Activated CD8-positive, alpha-beta T cell treated with anti-CD3 and anti-CD28 coated beads for 36 hours (primary cell): ENCODE measurements around the gene CNST. TPM values are rescaled to one million over a fixed set of nuclear protein-coding genes. Genes with fewer than 3 reads are reported as not detected.
"Not testable (repeated sequence)": the region's sequence is repeated elsewhere in the genome, so short reads cannot be mapped to it uniquely, and the experiment has no call there.

Experiments
- ATAC-seq: fragments of 200-7000 bp; cut with Tn5 transposase; one replicate; pipeline ENCODE4 v1.10.0; 2021; ENCODE audit warnings: mild to moderate bottlenecking, moderate library complexity
- CTCF ChIA-PET: fragments of 350-600 bp; sonication (Branson Sonifier 250); formaldehyde crosslinking; loops from one replicate; lab custom pipeline; 2021; ENCODE audit warnings: antibody characterized with exemption; lab: Charles Lee
- POLR2A ChIA-PET: fragments of 350-600 bp; sonication (Branson Sonifier 250); formaldehyde crosslinking; loops from one replicate; lab custom pipeline; 2021; ENCODE audit warnings: antibody characterized with exemption; lab: Charles Lee
- DNase-seq: peaks from one replicate; pipeline ENCODE4 v3.0.0-alpha.2; 2020
- H3K27ac Mint-ChIP-seq: one replicate; pipeline ENCODE4 v1.8.0; 2021; ENCODE audit warnings: mild to moderate bottlenecking, mixed read lengths
- H3K27me3 Mint-ChIP-seq: one replicate; pipeline ENCODE4 v1.8.0; 2021; ENCODE audit warnings: mixed read lengths
- H3K36me3 Mint-ChIP-seq: one replicate; pipeline ENCODE4 v1.8.0; 2021; ENCODE audit warnings: low read depth, mixed read lengths
- H3K4me1 Mint-ChIP-seq: one replicate; pipeline ENCODE4 v1.8.0; 2021; ENCODE audit warnings: low read depth, mixed read lengths
- H3K4me3 Mint-ChIP-seq: one replicate; pipeline ENCODE4 v1.8.0; 2021; ENCODE audit warnings: mild to moderate bottlenecking, moderate library complexity, mixed read lengths
- H3K9me3 Mint-ChIP-seq: one replicate; pipeline ENCODE4 v1.8.0; 2021; ENCODE audit warnings: mixed read lengths
- intact Hi-C: fragments of 100-400 bp; cut with micrococcal nuclease; formaldehyde crosslinking; loops from one replicate; pipeline ENCODE4 v1.10.0; 2022
- total RNA-seq, 2 experiments: library from RNA; stranded (reverse); gene quantifications; one replicate each; pipeline ENCODE4 v1.2.3, GENCODE V29; 2021
- TF ChIP-seq, protein P1 (sequence below): fragments of 200-600 bp; IDR thresholded peaks from one replicate; pipeline ENCODE4 v1.8.0; 2022; ENCODE audit warnings: antibody characterized with exemption, mild to moderate bottlenecking

The CNST gene
- total RNA-seq, 2 experiments from 2014 or later = 23.5 to 25.1 TPM

DNA sequence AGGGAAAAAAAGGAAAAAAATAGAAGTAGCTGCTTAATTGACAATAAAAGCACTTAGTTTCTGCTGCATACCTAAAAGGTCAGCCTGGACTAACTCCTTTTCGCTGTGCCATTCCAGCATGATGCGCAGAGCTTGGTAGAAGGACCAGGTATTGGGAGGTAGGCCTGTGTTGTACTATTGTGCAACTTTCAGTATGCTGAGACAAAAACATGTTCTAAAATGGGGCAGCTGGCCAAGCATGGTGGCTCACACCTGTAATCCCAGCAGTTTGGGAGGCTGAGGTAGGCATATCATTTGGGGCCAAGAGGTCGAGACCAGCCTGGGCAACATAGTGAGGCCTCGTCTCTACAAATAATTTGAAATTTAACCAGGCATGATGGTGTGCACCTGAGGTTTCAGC is 142.9 kb downstream of the CNST start:
- no peak overlapping the region for H3K4me3 Mint-ChIP-seq
- ChIA-PET POLR2A (interaction anchor here (1.0 kb wide), 1 partner anchor 22 kb away, joined by 3 read pairs; no protein-coding TSS in a partner anchor), CTCF (interaction anchor here (1.7 to 2.3 kb wide), 2 partner anchors 12 to 20 kb away, joined by 5 to 10 read pairs; no protein-coding TSS in a partner anchor)
- H3K4me1 Mint-ChIP-seq = peaks cover 2% of the 10 kb centered on the region
- peaks cover 3% of the 10 kb centered on the region for H3K27me3 Mint-ChIP-seq
- intact Hi-C loops = no loop called here
- peaks cover 2% of the 10 kb centered on the region for H3K9me3 Mint-ChIP-seq
- H3K36me3 Mint-ChIP-seq = no peaks in the 10 kb centered on the region
- ATAC-seq (no peak), DNase-seq (no peak)
- TF ChIP-seq, protein P1, sequence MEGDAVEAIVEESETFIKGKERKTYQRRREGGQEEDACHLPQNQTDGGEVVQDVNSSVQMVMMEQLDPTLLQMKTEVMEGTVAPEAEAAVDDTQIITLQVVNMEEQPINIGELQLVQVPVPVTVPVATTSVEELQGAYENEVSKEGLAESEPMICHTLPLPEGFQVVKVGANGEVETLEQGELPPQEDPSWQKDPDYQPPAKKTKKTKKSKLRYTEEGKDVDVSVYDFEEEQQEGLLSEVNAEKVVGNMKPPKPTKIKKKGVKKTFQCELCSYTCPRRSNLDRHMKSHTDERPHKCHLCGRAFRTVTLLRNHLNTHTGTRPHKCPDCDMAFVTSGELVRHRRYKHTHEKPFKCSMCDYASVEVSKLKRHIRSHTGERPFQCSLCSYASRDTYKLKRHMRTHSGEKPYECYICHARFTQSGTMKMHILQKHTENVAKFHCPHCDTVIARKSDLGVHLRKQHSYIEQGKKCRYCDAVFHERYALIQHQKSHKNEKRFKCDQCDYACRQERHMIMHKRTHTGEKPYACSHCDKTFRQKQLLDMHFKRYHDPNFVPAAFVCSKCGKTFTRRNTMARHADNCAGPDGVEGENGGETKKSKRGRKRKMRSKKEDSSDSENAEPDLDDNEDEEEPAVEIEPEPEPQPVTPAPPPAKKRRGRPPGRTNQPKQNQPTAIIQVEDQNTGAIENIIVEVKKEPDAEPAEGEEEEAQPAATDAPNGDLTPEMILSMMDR = no peak
- H3K27ac Mint-ChIP-seq = no peak overlapping the region

DNA sequence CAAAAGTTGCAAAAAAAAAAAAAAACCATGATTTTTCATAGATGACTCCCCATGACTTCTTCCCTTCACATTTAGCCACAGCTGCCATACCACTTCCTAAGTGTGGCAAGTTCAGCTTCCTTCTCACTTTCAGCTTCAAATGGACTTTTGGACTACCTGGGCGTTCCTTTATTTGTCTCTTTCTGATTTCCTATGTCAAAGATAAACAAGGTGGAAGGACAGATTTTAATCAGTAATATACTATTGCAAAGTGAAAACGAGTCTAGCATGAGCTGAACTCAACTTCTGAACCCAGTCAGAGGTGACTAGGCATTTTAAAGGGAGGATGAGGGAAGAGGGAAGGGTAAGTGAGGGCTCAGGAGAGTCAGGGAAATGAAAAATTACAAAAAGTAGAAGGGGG is 143.6 kb downstream of the CNST start:
- Mint-ChIP-seq H3K4me3 (no peak overlapping the region), H3K4me1 (peaks cover 2% of the 10 kb centered on the region), H3K9me3 (peaks cover 2% of the 10 kb centered on the region), H3K36me3 (no peaks in the 10 kb centered on the region), H3K27ac (no peak overlapping the region), H3K27me3 (peaks cover 6% of the 10 kb centered on the region)
- DNase-seq = no peak
- no peak for ATAC-seq
- CTCF ChIA-PET = interaction anchor here (1.5 to 2.3 kb wide), 4 partner anchors 13 to 212 kb away, joined by 3 to 10 read pairs (median 4); no protein-coding TSS in a partner anchor
- TF ChIP-seq, protein P1 = no peak
- POLR2A ChIA-PET = interaction anchor here (1.0 to 3.5 kb wide), 2 partner anchors 14 to 21 kb away, joined by 3 to 13 read pairs; partner anchors contain the start of gene SCCPDH
- intact Hi-C loops = no loop called here

DNA sequence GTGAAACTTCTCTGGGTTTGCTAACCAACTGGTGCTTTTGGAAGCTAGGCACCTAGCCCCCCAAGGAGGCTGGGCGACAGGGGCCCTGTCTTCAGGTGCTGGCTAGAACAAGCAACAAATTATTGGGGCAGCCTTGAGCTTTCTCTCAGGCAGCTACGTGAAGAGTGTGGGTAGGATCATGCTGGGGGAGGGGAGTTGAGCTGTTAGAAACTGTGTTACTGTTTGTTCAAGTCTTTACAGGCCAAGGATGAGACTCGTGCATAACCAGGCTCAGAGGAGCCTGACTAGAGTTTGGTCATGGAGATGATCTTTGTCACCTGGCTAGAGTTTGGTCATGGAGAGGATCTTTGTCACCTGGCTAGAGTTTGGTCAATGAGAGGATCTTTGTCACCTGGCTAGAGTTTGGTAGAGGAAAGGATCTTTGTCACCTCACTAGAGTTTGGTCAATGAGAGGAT is 145.3 kb downstream of the CNST start:
- no peak overlapping the region for H3K27ac Mint-ChIP-seq
- ChIA-PET POLR2A (interaction anchor here (0.5 to 3.5 kb wide), 2 partner anchors 12 to 214 kb away, joined by 3 to 13 read pairs; partner anchors contain the start of gene SCCPDH), CTCF (interaction anchor here (1.5 to 1.6 kb wide), 3 partner anchors 12 to 22 kb away, joined by 4 read pairs; no protein-coding TSS in a partner anchor)
- ATAC-seq (no peak), DNase-seq (no peak)
- peaks cover 8% of the 10 kb centered on the region for H3K27me3 Mint-ChIP-seq
- TF ChIP-seq, protein P1 = no peak
- no peak overlapping the region for H3K4me3 Mint-ChIP-seq
- no peaks in the 10 kb centered on the region for H3K36me3 Mint-ChIP-seq
- H3K4me1 Mint-ChIP-seq = peaks cover 2% of the 10 kb centered on the region
- intact Hi-C loops = no loop called here
- H3K9me3 Mint-ChIP-seq = peaks cover 2% of the 10 kb centered on the region

DNA sequence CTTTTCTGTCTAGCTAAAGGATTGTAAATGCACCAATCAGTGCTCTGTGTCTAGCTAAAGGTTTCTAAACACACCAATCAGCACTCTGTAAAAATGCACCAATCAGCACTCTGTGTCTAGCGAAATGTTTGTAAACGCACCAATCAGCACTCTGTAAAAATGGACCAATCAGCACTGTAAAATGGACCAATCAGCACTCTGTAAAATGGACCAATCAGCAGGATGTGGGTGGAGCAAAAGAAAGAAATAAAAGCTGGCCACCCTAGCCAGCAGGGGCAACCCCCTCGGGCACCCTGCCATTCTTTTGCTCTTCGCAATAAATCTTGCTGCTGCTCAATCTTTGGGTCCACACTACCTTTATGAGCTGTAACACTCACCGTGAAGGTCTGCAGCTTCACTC is 146.2 kb downstream of the CNST start:
- peaks cover 10% of the 10 kb centered on the region for H3K27me3 Mint-ChIP-seq
- POLR2A ChIA-PET = interaction anchor here (3.5 kb wide), 1 partner anchor 11 kb away, joined by 13 read pairs; the partner anchor contains the start of gene SCCPDH
- H3K9me3 Mint-ChIP-seq, H3K27ac Mint-ChIP-seq, CTCF ChIA-PET, ATAC-seq, H3K4me3 Mint-ChIP-seq, H3K4me1 Mint-ChIP-seq, DNase-seq, H3K36me3 Mint-ChIP-seq, intact Hi-C loops: not testable (repeated sequence)

Other genes starting within 250 kb of the CNST start
- gene SMYD3, start 59.2 kb upstream of the CNST start, total RNA-seq = 10 to 100 TPM; 22.6 to 24.6 TPM
- gene TFB2M, start 195 bp upstream of the CNST start, total RNA-seq = 10 to 100 TPM; 16.0 TPM
- gene SCCPDH, start 158.0 kb downstream of the CNST start, total RNA-seq = 10 to 100 TPM; 39.4 to 41.7 TPM